ENCODE data around the gene CMA1. TPM values are rescaled to one million over a fixed set of nuclear protein-coding genes. Genes with fewer than 3 reads are reported as not detected.

CMA1 gene
- total RNA-seq = not detected in 2 replicates

GRCh38 chr14:24508155-24508840 is at the start of gene CMA1:
Gene CMA1 (minus strand): TSS chr14:24508265. CDS start chr14:24508235, 30 bp downstream.

Other genes with a start within 250 kb of the CMA1 start
- gene TGM1, start 245.1 kb downstream of the CMA1 start, total RNA-seq = 1.1 and 1.2 TPM in 2 replicates
- 26.1 and 34.3 TPM in 2 replicates for gene RABGGTA, start 236.7 kb downstream of the CMA1 start, total RNA-seq
- gene DHRS1, start 208.5 kb downstream of the CMA1 start, total RNA-seq = 10.1 and 10.9 TPM in 2 replicates
- 31.8 and 34.1 TPM in 2 replicates for gene NOP9, start 208.4 kb downstream of the CMA1 start, total RNA-seq
- 2.7 and 3.0 TPM in 2 replicates for gene CIDEB, start 200.3 kb downstream of the CMA1 start, total RNA-seq
- gene LTB4R2, start 198.1 kb downstream of the CMA1 start, total RNA-seq = 10.6 and 10.8 TPM in 2 replicates
- 2.9 and 4.7 TPM in 2 replicates for gene LTB4R, start 196.8 kb downstream of the CMA1 start, total RNA-seq
- gene ADCY4, start 173.2 kb downstream of the CMA1 start, total RNA-seq = 30.9 and 34.2 TPM in 2 replicates
- gene RIPK3, start 168.3 kb downstream of the CMA1 start, total RNA-seq = 2.1 and 5.8 TPM in 2 replicates
- 12.5 and 20.2 TPM in 2 replicates for gene NFATC4, start 140.1 kb downstream of the CMA1 start, total RNA-seq
- 11.7 and 12.9 TPM in 2 replicates for gene NYNRIN, start 109.3 kb downstream of the CMA1 start, total RNA-seq
- 1.1 and 1.6 TPM in 2 replicates for gene CBLN3, start 78.6 kb downstream of the CMA1 start, total RNA-seq
- gene KHNYN, start 78.3 kb downstream of the CMA1 start, total RNA-seq = 38.4 and 39.0 TPM in 2 replicates
- 15.8 and 17.9 TPM in 2 replicates for gene SDR39U1, start 65.5 kb downstream of the CMA1 start, total RNA-seq
- gene CTSG, start 68.0 kb upstream of the CMA1 start, total RNA-seq = not detected in 2 replicates
- gene GZMH, start 101.4 kb upstream of the CMA1 start, total RNA-seq = not detected in 2 replicates
- gene GZMB, start 125.9 kb upstream of the CMA1 start, total RNA-seq = not detected in 2 replicates

All from thoracic aorta endothelial cell (primary cell).